Measurements from ENCODE around the gene PDIA5.

PDIA5 gene

GRCh38 chr3:123168605-123169004, 101.8 kb downstream of the PDIA5 start:
- TF ChIP-seq CTCF (IDR thresholded peaks at IDR 0.05; ENCODE audit: control extremely low read depth, extremely low read depth, low read depth, missing control alignments), result no peak
- POLR2A ChIA-PET, result no interaction called here
- DNase-seq (ENCODE audit: extremely low spot score), result no peak
- CTCF ChIA-PET, result no interaction called here

DNA sequence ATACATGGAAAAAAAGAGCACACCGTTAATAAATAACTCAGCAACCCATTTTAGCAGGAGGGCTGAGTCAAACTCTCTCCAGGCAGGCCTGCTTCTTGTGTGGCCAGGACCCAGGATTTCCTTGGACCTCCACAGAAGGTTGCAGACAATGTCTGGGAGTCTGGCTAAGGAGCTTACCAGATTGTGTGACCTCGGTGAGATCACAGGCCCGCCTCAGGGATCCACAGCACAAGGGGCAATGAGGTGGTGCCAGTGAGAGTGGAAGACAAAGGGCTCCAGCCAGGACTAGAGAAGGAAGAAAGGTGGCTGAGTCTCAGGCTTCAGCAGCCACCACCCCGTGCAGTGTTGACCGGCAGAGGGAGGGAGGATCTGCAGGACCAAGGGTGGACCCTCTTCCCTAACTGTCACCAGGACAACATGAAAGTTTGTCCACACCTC, 102.7 kb downstream of the PDIA5 start:
- ChIA-PET POLR2A (no interaction called here), CTCF (no interaction called here)
- no peak for TF ChIP-seq CTCF (IDR thresholded peaks at IDR 0.05; ENCODE audit: control extremely low read depth, extremely low read depth, low read depth, missing control alignments)
- no peak for DNase-seq (ENCODE audit: extremely low spot score)

DNA sequence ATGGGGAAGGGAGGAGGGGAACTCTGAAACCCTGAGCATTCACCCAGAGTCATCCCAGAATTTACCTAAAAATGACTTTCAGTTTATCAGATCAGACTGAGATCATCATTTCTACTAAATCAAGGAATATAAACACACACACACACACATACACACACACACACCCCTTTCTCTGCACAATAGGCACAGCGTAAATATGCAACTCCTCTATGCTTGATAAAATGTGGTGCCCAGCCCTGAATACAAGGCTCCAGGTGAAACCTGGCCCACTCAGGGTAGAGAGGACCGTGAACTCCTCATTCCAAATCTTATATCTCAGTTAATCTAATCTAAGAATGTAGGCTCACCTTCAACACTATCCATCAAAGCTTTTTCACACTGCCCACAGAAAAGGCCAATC, 103.1 kb downstream of the PDIA5 start:
- ChIA-PET CTCF (no interaction called here), POLR2A (no interaction called here)
- no peak for TF ChIP-seq CTCF (IDR thresholded peaks at IDR 0.05; ENCODE audit: control extremely low read depth, extremely low read depth, low read depth, missing control alignments)
- DNase-seq (ENCODE audit: extremely low spot score), result no peak

- ChIA-PET POLR2A (no interaction called here), CTCF (interaction anchor here (1.1 kb wide), 1 partner anchor 19 kb away, joined by 3 read pairs; no protein-coding TSS in a partner anchor)
- DNase-seq (ENCODE audit: extremely low spot score), result no peak
- no peak for TF ChIP-seq CTCF (IDR thresholded peaks at IDR 0.05; ENCODE audit: control extremely low read depth, extremely low read depth, low read depth, missing control alignments)
Observed at GRCh38 chr3:123180791-123181190, 114.0 kb downstream of the PDIA5 start.

GRCh38 chr3:123186695-123187094, 119.9 kb downstream of the PDIA5 start:
- no peak for DNase-seq (ENCODE audit: extremely low spot score)
- TF ChIP-seq CTCF (IDR thresholded peaks at IDR 0.05; ENCODE audit: control extremely low read depth, extremely low read depth, low read depth, missing control alignments), result no peak
- POLR2A ChIA-PET, result no interaction called here
- CTCF ChIA-PET, result no interaction called here

DNA sequence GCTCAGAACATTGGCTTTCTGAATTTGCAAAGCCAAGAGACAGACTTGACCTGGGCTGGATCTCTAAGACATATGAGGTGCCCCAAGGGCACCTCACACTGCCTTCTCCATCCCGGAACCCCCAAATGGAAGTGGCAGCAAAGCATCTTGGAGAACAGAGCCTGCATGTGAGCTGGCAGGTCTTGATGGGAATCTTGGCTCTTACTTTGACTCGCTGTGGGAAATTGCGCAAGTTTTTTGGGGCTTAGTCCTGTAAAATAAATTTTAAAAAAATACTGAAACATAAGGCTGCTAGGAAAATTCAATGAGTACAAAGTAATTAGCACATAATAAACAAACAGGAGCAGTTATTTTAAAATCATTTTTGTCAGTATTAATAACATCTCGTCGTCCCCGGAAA, 121.2 kb downstream of the PDIA5 start:
- DNase-seq (ENCODE audit: extremely low spot score), result no peak
- POLR2A ChIA-PET, result no interaction called here
- no peak for TF ChIP-seq CTCF (IDR thresholded peaks at IDR 0.05; ENCODE audit: control extremely low read depth, extremely low read depth, low read depth, missing control alignments)
- CTCF ChIA-PET, result no interaction called here
